GM19238 (cell line): Measurements from ENCODE around the gene ACTG1.
A peak's percentile ranks its signal among the peaks of the same experiment; 100 is the strongest.

Experiments
- DNase-seq: peaks from one replicate; pipeline ENCODE4 v3.0.0; 2011; ENCODE audit warnings: low spot score; ENCODE audit not compliant: insufficient read length

Gene ACTG1

DNA sequence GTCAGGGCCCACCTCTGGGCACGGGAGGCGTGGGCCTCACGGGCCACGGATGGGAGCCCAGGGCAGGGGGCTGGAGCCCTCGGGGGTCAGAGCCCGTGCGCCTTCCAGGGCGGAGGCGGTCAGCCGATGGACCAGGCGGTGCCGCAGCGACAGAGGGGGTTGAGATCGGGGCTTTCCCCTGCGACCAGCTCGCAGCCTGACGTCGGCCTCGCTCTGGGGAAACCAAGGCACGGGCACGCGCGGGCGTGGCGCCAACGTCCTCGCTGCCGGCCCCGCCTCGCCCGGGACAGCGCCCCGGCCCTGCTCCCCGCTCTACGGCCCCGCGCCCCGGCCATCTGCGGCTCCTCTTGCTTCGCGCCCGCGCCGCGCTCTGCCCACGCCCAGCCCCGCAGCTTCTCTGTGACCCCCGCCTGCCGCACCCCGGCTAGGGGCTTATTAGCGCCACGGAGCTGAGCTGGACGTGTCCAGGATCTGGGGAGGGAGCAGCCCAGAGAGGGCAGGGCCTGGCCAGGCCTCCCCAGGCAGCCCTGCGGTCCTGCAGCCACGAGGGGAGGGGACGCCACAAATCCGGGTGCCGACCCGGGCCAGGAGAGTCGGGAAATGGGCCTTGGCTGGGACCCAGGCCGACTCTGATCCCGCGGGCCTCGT, 13.5 kb downstream of the ACTG1 start:
- no peak for DNase-seq

DNA sequence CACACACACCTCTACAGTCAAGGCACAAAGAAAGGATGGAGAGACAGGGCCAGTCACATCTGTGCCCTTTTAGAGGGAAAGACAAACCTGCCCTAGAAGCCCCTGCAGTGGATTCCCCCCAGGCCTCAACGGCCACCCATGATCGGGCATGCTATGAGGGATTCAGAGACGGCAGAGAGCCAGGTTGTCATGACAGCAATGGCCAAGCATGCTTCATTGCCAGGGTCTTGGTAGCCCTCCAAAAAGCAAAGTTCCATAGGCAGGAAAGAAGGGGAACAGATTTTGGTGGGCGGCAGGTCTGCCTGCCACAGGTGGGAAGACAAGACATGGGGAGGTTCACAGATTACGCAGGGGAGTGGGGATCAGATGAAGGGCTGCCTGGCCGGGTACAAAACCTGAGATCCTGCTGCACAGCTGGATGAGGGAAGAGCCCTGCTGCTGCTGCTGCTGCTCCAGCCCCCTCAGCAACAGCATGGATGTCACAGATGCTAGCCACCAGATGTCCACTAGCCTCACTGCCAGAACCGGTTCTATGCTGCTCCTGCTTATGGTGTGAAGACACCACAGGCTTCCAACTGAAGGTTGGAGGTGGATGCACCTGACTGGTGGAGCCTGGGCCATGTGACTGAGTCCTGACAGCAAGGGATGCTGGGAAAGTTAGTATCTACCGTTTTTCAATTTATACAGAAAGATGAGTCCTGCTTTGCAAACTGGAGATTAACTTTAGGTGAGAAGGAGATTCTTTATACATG, 17.8 kb downstream of the ACTG1 start:
- DNase-seq: no peak

DNA sequence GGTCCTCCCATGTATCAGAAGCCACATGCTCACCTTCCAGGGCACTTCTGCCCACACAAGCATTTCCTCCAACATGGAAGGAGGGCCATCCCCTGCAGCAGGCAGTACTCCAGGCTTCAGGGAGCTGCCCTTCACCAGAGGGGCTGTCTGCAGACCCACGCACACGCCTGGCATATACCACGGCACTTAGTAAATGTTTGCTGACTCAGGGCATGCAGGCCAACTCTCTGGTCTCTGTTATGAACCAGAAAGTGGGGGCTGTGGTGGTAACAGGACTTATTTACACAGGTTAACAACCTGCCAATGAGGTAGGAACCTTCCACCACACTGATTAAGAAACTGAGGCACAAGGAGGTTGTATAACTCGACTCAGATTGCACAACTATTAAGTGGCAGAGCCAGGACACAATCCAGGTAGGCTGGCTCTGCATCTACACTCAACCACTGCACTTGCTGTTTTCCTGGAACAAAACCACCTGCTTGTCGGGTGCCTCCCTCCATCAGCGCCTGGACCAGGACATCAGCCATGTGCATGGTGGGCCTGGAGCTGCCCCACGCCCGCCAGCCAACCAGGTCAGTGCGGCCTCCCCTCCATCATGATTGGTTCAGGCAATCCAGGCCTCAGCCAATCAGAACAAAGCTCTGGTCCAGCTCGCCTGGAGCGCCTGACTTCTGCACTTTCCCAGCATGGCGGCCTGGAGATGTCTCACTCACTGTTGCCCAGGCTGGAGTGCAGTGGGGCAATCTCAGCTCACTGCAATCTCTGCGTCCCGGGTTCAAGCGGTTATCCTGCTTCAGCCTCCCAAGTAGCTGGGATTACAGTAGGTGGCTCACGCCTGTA, 19.2 kb downstream of the ACTG1 start:
- no peak for DNase-seq

DNA sequence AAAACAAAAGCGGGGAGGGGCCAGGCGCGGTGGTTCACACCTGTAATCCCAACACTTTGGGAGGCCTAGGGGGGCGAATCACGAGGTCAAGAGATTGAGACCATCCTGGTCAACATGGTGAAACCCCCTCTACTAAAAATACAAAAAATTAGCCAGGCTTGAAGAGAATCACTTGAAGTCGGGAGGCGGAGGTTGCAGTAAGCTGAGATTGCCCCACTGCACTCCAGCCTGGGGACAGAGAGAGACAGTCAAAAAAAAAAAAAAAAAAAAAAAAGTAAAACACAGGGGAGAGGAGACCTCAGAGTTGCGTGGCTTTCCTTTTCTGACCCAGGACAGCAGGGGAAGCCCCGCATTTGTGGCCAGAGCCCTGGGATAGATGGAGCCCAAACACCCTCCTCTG, 19.9 kb downstream of the ACTG1 start:
- no peak for DNase-seq

DNA sequence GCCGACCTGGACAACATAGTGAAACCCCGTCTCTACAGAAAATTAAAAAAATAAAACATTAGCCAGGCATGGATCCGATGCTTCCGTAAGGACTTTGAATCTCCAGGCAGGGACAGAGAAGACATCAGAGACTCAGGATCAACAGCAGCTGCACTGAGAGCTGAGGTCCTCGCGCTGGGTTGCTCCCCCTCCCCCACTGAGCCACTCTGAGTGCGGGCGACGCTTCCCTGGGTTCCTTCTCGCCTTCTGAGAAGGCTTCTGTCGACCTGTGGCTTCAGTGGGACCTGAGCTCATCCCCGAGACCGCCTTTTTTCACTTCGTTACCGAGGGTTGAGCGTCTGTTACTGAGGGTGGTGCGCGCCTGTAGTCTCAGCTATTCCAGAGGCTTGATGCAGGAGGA, 20.4 kb downstream of the ACTG1 start:
- DNase-seq: no peak

DNA sequence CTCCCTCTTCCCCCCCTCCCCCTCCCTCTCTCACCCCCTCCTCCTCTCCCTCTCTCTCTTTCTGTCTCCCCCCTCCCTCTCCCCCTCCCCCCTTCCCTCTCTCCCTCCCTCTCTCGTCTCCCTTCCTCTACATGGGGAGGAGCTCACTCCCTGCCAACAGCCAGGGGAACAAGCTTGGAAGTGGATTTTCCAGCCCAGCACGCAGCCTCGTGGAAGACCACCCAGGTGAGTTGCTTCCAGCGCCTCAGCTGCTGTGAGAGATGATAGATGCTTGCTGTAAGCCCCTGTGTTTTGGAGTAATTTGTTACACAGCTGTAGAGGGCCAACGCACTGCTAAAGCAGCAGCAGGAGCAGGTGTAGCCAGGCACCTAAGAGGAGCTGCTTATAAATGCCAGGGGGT, 20.8 kb downstream of the ACTG1 start:
- no peak for DNase-seq

DNA sequence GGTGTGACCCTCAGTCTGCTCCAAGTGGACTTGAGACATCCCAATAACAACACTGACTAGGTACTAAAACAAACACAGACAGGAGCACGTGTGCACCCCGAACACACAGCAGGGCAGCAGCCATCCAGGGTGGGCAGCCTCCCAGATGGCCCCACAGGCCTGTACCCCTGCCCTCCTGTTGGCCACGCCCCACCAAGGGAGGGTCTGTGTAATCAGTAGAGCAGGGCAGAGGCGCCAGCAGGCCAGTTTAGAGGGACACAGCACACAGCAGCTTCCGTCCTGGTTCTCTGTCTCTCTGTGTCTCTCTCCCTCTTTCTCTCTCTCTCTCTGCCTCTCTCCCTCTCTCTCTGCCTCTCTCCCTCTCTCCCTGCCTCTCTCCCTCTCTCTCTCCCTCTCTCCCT, 21.4 kb downstream of the ACTG1 start:
- no peak for DNase-seq

DNA sequence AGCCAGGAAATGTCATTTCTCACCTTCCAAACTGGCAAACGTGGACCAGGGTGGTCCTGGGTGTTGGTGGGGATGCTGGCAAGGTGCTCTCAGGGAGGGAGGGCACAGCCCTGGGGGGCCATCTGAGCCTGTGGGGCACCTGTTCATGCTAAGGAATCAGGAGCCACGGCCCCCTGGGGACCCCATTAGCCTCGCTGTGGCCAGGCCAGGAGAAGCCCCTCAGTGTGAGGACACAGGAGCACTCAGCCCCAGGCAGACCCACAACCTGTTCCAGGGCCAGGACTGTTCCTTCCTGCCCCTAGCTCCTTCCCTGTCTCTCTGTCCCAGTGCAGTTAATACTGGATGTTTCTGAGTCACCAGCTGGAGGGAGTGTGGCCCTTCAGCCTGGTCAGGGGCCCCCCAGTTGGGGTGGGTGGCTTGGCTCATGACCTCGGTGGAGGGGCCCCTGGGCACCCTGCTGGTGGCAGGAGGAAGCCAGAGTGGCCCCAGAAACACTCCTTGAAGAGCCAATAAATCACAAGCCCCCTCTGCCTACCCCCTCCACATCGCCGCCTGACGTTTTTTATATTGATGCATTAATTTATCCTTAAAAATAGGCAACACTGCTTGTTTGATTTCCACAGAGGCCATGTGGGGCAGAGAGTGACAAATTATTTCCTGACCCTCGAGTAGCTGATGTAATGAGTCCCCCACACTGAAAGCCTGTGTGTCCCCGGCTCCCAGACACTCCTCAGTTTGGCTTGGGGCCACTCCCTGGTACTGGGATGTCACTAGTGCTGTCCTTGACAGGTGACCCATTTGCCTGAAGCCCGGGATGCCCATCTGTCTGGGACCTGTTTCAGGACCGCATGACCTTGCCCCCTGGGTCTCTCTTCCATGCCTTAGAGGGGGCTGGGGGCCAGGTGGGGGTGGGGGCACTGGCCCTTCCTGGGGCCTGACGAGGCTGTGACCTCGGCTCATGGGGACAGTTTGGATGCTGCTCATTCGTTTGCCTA, 22.3 kb downstream of the ACTG1 start:
- no peak for DNase-seq

DNA sequence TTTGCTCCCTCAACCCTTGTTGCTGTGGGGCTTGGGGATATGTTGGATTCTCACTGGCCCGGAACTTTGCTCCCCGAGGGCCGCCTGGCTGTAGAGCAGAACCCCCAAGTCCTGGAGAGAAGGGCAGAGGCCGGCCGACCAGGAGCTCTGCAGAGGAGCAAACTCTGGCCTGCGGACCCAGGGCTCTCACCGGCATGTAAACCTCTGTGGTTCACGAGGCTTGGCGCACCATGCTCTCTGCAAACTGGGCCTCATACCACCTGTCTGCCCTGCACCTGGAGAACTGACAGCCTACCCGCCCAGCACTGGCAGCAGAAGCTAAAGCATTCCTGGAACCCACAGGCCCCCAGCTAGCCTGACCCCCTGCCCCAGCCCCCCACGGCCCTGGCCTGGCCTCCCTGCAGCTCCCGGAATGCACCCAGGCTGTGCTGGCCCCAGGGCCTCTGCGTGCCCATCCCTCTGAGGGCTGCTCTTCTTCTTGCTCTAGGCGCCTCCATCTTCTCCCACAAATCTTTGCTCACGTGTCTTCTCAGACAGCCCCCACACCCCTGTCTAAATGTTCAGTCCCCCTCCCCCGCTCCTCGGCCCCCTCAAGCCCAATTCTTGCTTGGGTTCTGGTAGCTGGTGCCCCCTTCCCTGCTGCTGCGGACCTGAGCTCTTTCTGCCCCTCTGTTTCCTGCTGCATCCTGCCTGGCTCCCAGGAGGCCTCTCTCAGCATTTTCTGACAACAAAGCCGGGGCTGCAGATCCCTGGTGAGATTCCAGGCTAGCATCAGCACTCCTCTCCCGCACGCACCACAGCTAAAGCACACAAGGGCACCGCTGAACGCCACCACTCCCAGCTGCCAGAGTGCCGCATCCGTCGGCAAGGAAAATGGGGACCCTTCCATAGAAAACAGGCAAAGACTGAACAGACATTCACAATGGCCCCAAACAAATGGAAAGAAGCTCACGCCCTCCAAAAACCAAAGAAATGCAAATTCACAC, 23.3 kb downstream of the ACTG1 start:
- no peak for DNase-seq

DNA sequence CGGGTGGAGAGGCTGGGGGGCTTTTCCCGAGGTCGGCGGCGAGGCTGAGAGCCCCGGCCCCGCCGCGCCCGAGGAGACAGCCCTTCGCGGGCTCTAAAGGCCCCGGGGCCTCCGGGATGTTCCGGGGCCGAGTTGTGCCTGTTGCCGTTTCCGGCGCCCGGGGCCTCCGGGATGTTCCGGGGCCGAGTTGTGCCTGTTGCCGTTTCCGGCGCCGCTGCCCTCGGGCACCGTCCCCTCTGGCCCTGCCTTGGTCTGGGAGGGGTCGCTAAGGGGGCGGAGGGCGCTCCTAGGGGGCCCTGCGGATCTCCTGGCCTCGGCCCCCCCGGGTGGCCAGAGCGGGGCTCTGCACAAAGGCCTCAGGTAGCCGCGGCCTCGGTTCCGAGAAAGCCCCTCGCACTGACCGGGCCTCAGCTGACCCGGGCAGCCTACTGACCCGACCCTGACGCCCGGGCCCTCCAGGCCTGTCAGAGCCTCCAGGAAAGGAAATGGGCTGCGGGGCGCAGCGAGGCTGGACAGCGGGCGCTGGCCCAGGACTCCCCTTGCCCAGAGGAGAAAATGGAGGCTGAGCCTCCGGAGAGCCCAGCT, 24.2 kb downstream of the ACTG1 start:
- no peak for DNase-seq

DNA sequence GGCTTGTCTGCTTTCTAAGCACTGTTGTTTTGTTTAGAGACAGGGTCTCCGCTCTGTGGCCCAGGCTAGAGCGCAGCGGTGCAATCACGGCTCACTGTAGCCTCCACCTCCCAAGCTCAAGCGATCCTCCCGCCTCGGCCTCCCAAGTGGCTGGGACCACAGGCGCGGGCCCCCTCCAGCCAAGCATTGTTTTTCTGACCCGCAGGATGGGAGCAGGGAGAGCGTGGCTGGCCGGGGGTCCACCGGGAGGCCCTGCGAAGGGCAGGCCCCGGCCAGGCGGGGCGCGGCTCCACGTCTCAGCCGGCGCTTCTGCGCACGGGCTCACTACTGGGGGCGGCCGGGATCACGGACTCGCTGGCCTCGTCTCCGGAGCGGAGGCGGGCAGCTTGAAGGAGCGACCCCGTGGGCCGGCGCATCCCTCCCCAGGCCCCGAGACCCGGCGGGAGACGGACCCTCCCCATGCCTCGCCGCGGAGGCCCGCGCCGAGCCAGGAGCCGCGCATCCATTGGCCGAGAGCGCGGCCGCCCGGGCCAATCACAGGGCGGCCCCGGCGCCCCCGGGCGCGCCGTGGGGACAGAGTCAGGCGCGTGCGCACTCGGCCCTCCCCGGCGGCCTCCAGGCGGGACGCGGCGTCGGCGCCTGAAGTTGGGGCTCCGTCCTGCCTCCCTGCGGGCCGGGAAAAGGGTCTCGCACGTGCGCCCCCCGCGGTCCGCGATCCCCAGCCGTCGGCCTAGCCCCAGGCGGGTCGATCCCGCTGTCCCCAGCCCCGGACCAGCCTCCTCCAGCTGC, 24.9 kb downstream of the ACTG1 start:
- peak; percentile 97 for DNase-seq

DNA sequence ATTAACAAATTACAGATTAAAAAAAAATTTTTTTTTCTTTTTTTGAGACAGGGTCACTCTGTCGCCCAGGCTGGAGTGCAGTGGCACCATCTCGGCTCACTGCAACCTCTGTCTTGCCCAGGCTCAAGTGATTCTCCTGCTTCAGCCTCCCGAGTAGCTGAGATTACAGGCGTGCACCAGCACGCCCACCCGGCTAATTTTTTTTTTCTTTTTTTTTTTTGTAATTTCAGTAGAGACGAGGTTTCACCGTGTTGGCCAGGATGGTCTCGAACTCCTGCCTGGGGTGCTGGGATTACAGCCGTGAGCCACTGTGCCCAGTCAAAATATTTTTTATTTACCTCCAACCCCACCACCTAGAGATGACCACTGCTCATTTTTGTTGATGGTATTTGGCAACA, 25.5 kb downstream of the ACTG1 start:
- no peak for DNase-seq

DNA sequence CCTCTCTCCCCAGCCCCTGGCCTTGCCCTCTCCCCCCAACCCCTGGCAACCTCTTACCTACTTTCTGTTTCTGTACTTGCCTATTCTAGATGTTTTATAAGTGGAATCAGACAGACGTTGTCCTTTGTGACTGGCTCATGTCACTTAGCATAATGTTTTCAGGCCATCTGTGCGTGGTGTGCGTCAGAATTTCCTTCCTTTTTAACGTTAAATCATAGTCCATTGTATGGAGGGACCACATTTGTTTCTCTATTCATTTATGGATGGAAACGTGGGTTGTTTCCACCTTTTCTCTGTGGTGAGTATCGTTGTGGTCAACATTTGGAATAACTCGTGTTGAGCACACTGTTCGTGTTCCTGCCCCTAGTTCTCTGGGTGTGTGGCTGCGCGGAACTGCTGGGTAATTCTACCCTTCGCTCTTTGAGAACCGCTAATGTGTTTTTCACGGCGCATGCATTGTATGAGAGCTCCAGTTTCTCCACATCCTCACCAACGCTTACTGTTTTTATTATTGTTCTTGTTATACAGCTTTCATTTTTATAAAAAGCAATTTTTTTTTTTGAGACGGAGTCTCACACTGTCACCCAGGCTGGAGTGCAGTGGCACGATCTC, 26.3 kb downstream of the ACTG1 start:
- DNase-seq: no peak

DNA sequence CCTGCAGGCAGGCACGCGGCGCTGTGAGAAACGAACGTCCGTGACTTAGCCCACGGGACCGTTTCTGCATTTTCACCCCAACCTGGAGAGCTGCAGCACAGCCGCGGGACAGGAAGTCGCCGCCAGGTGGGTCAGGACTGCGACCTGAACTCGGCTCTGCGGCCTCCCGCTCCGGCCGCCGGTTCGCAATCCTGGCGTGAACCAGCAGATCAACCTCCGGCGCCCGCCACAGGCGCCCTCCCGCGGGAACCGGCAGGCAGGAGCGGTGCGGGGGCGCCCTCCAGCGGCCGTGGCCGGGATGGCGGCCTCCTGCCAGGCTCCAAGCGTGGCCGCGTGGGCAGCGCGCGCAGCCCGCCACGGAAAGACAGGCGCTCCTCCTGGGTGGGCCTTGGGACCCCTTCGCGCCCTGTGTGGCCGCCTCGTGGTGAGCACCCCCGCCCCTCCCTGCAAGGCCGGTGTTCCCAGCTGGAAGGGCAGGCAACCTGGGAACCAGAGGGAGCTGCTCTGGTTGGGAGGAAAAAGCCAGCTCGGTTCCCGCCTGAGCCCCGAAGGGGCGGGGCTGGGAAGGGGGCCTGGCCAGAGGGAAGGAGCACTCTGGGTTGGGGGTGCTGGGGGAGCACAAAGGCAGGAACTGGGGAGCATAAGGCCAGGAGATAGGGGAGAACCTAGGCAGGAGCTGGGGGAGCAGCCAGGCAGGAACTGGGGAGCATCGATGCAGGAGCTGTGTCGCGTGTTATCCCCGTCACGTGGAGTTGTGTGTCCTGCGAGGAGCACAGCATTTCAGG, 28.2 kb downstream of the ACTG1 start:
- peak; percentile 89 for DNase-seq

DNA sequence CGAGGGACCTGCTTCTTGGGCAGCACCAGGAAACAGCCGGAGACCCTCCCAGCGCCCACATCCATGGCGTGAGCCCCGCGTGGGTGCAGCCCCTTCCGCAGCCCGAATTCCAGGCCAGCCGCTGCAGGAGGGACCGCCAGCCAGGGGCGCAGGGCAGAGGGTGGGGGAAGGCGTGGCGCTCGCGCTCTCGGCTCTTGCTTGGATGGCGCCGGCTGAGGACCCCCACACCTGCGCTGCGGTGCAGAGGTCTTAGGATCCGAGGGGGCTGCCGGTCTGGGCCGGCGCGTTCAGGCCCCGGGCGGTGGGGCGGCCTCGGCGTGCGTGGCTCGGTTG, 28.8 kb downstream of the ACTG1 start:
- DNase-seq: no peak

DNA sequence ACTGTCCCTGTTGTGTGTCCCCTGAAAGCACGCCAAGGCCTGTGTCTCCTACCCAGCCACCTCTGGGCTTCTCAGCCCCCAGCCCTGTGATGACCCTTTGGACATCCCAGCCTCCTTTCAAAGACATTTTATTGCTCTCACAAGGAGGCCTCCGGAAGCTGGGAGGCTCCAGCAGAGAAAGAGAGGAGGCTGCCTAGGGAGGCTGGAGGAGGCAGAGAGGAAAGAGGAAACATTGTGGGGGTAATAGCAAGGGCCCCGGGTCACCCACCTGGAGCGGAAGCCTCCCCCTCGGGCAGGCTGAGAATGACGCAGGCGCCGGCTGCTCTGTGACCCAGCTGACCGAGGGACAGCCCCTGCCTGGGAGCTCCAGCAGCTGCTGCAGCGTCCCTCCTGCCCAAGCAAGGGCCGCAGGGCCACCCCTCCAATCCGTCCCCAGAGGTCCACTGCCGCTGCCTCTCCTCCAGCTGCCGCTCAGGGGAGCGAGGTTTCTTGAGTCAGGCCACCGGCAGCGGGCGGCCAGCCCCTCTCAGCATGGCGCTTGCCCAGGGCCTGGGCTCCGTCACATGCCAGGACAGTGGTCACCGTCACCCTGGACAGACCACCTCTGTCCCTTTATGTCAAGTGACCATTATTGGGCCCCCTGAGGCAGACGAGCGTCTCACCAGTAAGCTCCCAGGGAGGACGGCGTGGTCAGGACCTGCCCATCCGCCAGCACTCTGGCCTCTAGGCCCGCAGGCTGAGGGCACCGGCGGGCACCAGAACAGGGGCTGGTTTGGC, 29.3 kb downstream of the ACTG1 start:
- DNase-seq: peak; percentile 44

DNA sequence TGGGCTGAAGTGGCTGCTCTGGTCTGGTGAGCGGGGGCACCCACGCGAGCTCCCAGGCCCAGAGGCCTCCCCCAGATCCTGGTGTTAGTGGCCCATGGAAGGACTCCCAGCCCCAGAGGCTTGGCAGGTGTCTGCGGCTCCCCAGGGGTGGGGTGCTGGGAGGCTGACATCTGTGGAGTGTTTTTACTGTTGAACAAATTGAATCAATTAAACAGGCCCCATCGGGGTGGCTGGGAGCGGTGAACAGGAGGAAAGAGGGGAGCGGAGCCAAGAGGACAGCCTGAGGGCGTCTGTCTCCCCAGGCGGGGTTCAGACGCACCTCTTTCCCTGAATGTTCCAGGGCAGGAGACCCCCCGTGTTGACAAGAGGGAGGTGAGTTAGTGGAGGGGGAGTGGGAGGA, 29.9 kb downstream of the ACTG1 start:
- DNase-seq: no peak
